Loucy (cell line): Measurements from ENCODE around the gene RBMS3.

ENCODE experiments used
- H2AFZ ChIP-seq: fragments of 200-600 bp; sonication (generic); 2 replicates; pipeline ENCODE4 v1.6.0; 2016; ENCODE audit warnings: antibody characterized with exemption, mild to moderate bottlenecking, low read length, moderate library complexity
- H3F3A ChIP-seq: fragments of 200-600 bp; 2 replicates; pipeline ENCODE4 v1.6.0; 2016; ENCODE audit warnings: antibody characterized with exemption, low read depth, mild to moderate bottlenecking
- H3K27me3 ChIP-seq: fragments of 200-600 bp; sonication (generic); 2 replicates; pipeline ENCODE4 v1.6.1; 2014; ENCODE audit warnings: low read length, mild to moderate bottlenecking; ENCODE audit not compliant: insufficient read depth, poor library complexity, severe bottlenecking
- H3K36me3 ChIP-seq: fragments of 200-600 bp; sonication (generic); 2 replicates; pipeline ENCODE4 v1.6.1; 2016; ENCODE audit warnings: low read length; ENCODE audit not compliant: insufficient read depth
- H3K4me1 ChIP-seq: fragments of 200-600 bp; sonication (generic); 2 replicates; pipeline ENCODE4 v1.5.1; 2014; ENCODE audit warnings: low read length, mild to moderate bottlenecking; ENCODE audit not compliant: insufficient read depth, poor library complexity, severe bottlenecking
- H3K4me2 ChIP-seq: fragments of 200-600 bp; sonication (generic); 2 replicates; pipeline ENCODE4 v1.6.0; 2014; ENCODE audit warnings: antibody characterized with exemption, low read length, low read depth, mild to moderate bottlenecking; ENCODE audit not compliant: poor library complexity, severe bottlenecking
- H3K4me3 ChIP-seq: fragments of 200-600 bp; sonication (generic); 2 replicates; pipeline ENCODE4 v1.5.1; 2014; ENCODE audit warnings: low read length, mild to moderate bottlenecking, mixed read lengths; ENCODE audit not compliant: poor library complexity, severe bottlenecking
- H3K79me2 ChIP-seq: fragments of 200-600 bp; sonication (generic); 2 replicates; pipeline ENCODE4 v1.6.1; 2014; ENCODE audit warnings: low read length; ENCODE audit not compliant: insufficient read depth
- H3K9ac ChIP-seq: fragments of 200-600 bp; sonication (generic); 2 replicates; pipeline ENCODE4 v1.6.0; 2014; ENCODE audit warnings: mild to moderate bottlenecking, low read depth, low read length, moderate library complexity; ENCODE audit not compliant: poor library complexity, severe bottlenecking
- H3K9me2 ChIP-seq: fragments of 200-600 bp; sonication (generic); replicated peaks from 2 replicates; pipeline ENCODE4 v1.6.1; 2016; ENCODE audit warnings: low read depth, low read length, mixed read lengths
- H3K9me3 ChIP-seq: fragments of 200-600 bp; sonication (generic); 2 replicates; pipeline ENCODE4 v1.6.1; 2014; ENCODE audit warnings: mild to moderate bottlenecking, antibody characterized with exemption, low read length, low read depth; ENCODE audit not compliant: insufficient read depth
- H4K20me1 ChIP-seq: fragments of 200-600 bp; sonication (generic); 2 replicates; pipeline ENCODE4 v1.6.0; 2014; ENCODE audit warnings: antibody characterized with exemption, low read length, mild to moderate bottlenecking; ENCODE audit not compliant: insufficient read depth, poor library complexity, severe bottlenecking
- EZH2phosphoT487 ChIP-seq: fragments of 200-600 bp; IDR thresholded peaks from 2 replicates; pipeline ENCODE4 v1.6.1; 2018; ENCODE audit warnings: antibody characterized with exemption, mild to moderate bottlenecking, moderate library complexity, borderline replicate concordance
- TF ChIP-seq, protein P1 (sequence below): fragments of 200-600 bp; sonication (generic); conservative IDR thresholded peaks from 2 replicates; pipeline ENCODE4 v1.5.1; 2014; ENCODE audit warnings: mild to moderate bottlenecking, antibody characterized with exemption, low read length

The RBMS3 gene

DNA sequence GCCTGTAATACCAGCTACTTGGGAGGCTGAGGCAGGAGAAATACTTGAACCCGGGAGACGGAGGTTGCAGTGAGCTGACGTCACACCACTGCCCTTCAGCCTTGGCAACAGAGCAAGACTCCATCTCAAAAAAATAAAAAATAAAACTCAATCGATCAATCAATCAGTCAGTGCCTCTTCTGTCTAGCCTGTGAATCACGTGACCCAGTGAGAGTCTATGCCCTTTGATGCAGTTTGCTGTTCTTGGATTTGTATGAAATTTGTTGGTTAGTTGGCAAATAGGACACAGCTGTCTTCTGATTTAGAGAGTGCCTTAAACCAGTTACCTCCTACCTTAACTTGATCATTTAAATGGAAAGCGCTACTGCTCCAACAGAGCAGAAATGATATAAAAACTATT, 3.6 kb upstream of the RBMS3 start:
- Histone ChIP-seq H2AFZ (no peak overlapping the region), H3K4me1 (peaks cover 12% of the 10 kb centered on the region)

DNA sequence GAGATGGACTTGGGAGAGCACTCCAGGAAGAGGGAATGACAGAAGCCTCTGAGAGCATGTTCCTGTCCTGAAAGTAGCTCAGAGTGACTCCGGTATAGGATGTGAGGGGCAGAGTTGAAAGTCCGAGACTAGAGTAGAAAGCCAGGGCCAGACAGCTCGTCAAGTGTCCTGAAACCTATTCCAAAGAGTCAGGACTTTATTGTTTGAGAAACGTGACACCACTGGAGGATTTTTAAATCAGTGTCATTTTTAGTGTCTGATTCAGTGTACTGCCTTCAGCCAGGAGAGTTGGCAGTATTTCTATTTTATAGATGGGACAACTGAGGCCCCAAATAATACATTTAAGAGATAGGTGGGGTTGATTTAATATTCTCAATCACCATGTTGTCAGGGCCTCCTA, 1.6 kb upstream of the RBMS3 start:
- TF ChIP-seq EZH2phosphoT487, result no peak
- TF ChIP-seq, protein P1, sequence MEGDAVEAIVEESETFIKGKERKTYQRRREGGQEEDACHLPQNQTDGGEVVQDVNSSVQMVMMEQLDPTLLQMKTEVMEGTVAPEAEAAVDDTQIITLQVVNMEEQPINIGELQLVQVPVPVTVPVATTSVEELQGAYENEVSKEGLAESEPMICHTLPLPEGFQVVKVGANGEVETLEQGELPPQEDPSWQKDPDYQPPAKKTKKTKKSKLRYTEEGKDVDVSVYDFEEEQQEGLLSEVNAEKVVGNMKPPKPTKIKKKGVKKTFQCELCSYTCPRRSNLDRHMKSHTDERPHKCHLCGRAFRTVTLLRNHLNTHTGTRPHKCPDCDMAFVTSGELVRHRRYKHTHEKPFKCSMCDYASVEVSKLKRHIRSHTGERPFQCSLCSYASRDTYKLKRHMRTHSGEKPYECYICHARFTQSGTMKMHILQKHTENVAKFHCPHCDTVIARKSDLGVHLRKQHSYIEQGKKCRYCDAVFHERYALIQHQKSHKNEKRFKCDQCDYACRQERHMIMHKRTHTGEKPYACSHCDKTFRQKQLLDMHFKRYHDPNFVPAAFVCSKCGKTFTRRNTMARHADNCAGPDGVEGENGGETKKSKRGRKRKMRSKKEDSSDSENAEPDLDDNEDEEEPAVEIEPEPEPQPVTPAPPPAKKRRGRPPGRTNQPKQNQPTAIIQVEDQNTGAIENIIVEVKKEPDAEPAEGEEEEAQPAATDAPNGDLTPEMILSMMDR, result no peak
- no peaks in the 10 kb centered on the region for H4K20me1 ChIP-seq
- no peaks in the 10 kb centered on the region for H3K36me3 ChIP-seq
- no peak overlapping the region for H2AFZ ChIP-seq
- H3K9me2 ChIP-seq, result no peaks in the 10 kb centered on the region
- H3F3A ChIP-seq, result no peaks in the 10 kb centered on the region
- no peak overlapping the region for H3K9ac ChIP-seq
- no peaks in the 10 kb centered on the region for H3K9me3 ChIP-seq
- no peak overlapping the region for H3K4me3 ChIP-seq
- H3K4me1 ChIP-seq, result peaks cover 12% of the 10 kb centered on the region
- no peaks in the 10 kb centered on the region for H3K79me2 ChIP-seq
- no peak overlapping the region for H3K4me2 ChIP-seq
- no peaks in the 10 kb centered on the region for H3K27me3 ChIP-seq

More for the DNA sequence above, 3.6 kb upstream of the RBMS3 start:
- Histone ChIP-seq H3K79me2 (no peaks in the 10 kb centered on the region), H3K9me2 (no peaks in the 10 kb centered on the region), H3K36me3 (no peaks in the 10 kb centered on the region), H3K9ac (no peak overlapping the region), H3K4me2 (no peak overlapping the region), H3K9me3 (no peaks in the 10 kb centered on the region), H3K27me3 (no peaks in the 10 kb centered on the region), H4K20me1 (no peaks in the 10 kb centered on the region), H3K4me3 (no peak overlapping the region), H3F3A (no peaks in the 10 kb centered on the region)
- TF ChIP-seq EZH2phosphoT487, result no peak
- TF ChIP-seq, protein P1, result no peak

DNA sequence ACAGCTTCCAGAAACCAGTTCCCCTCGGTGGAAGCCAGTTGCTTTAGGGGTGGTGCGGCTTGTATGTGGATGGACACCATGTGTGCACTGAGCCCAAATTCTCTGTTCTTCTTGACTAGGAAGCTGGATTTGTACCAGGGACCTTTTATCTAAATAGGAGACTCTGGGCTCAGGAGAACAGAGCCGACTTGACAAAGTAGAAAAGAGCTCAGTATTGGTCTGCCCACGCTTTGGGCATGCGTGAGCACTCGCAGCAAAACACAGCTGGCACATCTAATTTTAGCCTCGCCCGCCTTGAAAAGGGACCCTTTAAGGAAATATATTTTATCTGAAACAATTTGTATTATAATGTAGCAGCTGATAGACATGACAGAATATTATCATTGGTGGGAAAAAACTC, 1.1 kb upstream of the RBMS3 start:
- Histone ChIP-seq H3K9me2 (no peaks in the 10 kb centered on the region), H3F3A (no peaks in the 10 kb centered on the region), H3K4me3 (no peak overlapping the region), H2AFZ (no peak overlapping the region), H3K4me2 (no peak overlapping the region), H3K4me1 (peaks cover 12% of the 10 kb centered on the region), H3K9ac (no peak overlapping the region), H3K36me3 (no peaks in the 10 kb centered on the region), H3K27me3 (no peaks in the 10 kb centered on the region), H3K9me3 (no peaks in the 10 kb centered on the region), H3K79me2 (no peaks in the 10 kb centered on the region), H4K20me1 (no peaks in the 10 kb centered on the region)
- no peak for TF ChIP-seq EZH2phosphoT487
- TF ChIP-seq, protein P1, result no peak
